Endothelial cell of umbilical vein (primary cell): ENCODE measurements around the gene MAGEB17. TPM values are rescaled to one million over a fixed set of nuclear protein-coding genes. Genes with fewer than 3 reads are reported as not detected.

Experiments
- BruUV-seq: library from RNA; stranded (reverse); fragments of 400-500 nt; replicated peaks from 2 replicates; lab custom pipeline; 2021; lab: Mats Ljungman, UMichigan
- CTCF ChIA-PET: fragments of 300-600, 350-600 bp; sonication (Branson Sonifier 250); formaldehyde crosslinking; loops from one replicate; lab custom pipeline; 2021; ENCODE audit warnings: antibody characterized with exemption, inconsistent platforms; lab: Charles Lee
- POLR2A ChIA-PET: fragments of 300-600, 350-600 bp; sonication (Branson Sonifier 250); formaldehyde crosslinking; loops from one replicate; lab custom pipeline; 2021; ENCODE audit warnings: antibody characterized with exemption, inconsistent platforms; lab: Charles Lee
- DNase-seq: peaks from one replicate; pipeline ENCODE4 v3.0.0-alpha.2; 2011; ENCODE audit warnings: low read depth, low spot score
- FAIRE-seq: peaks from 2 replicates; lab custom pipeline; 2011; peaks lifted over from hg19 to GRCh38; lab: Jason Lieb, UNC
- H2AFZ ChIP-seq: 2 replicates; pipeline ENCODE4 v1.6.0; 2012; ENCODE audit warnings: low read depth, low read length, control low read depth, inconsistent platforms
- H3K27ac ChIP-seq: 2 replicates; pipeline ENCODE4 v1.5.1; 2011; ENCODE audit warnings: low read depth, mild to moderate bottlenecking, control low read depth, low read length, moderate library complexity; ENCODE audit not compliant: insufficient read depth
- H3K27me3 ChIP-seq, 2 experiments: 2 replicates each; pipeline versions ENCODE4 v1.6.0 to v1.6.1; 2011; ENCODE audit warnings: low read length in 2 of 2, mixed read lengths in 1 of 2; ENCODE audit not compliant: control insufficient read depth in 2 of 2, insufficient read depth in 2 of 2
- H3K36me3 ChIP-seq, 2 experiments: 2 replicates in 1 of 2; 3 replicates in 1 of 2; pipeline ENCODE4 v1.5.1; 2011; ENCODE audit warnings: low read length in 2 of 2, mild to moderate bottlenecking in 1 of 2, moderate library complexity in 1 of 2; ENCODE audit not compliant: control insufficient read depth in 2 of 2, insufficient read depth in 2 of 2; ENCODE audit errors: extremely low read depth in 1 of 2
- H3K4me1 ChIP-seq: 3 replicates; pipeline ENCODE4 v1.5.1; 2011; ENCODE audit warnings: mild to moderate bottlenecking, low read length; ENCODE audit not compliant: control insufficient read depth, insufficient read depth; ENCODE audit errors: extremely low read depth
- H3K4me2 ChIP-seq: 2 replicates; pipeline ENCODE4 v1.6.1; 2011; ENCODE audit warnings: low read length, control low read depth, mixed read lengths; ENCODE audit not compliant: insufficient read depth
- H3K4me3 ChIP-seq, 3 experiments: fragments of 200-600 bp in 1 of 3; sonication (generic), shearing (Covaris generic) in 1 of 3; replicated peaks in 1 of 3; 2 replicates each; pipeline ENCODE4 v1.5.1; 2011 to 2016; ENCODE audit warnings: control low read depth in 3 of 3, low read length in 3 of 3, mild to moderate bottlenecking in 2 of 3, inconsistent platforms in 1 of 3, low read depth in 1 of 3, moderate library complexity in 1 of 3; ENCODE audit not compliant: insufficient read depth in 1 of 3
- H3K79me2 ChIP-seq: 2 replicates; pipeline ENCODE4 v1.6.0; 2012; ENCODE audit warnings: low read length, inconsistent platforms; ENCODE audit not compliant: control insufficient read depth, insufficient read depth
- H3K9ac ChIP-seq: replicated peaks from 2 replicates; pipeline ENCODE3; 2011; ENCODE audit warnings: low read length, control low read depth; ENCODE audit not compliant: insufficient read depth; ENCODE audit errors: extremely low read depth
- H3K9me1 ChIP-seq: replicated peaks from 3 replicates; pipeline ENCODE4 v1.6.0; 2011; ENCODE audit warnings: mild to moderate bottlenecking, low read length; ENCODE audit not compliant: control insufficient read depth, insufficient read depth; ENCODE audit errors: extremely low read depth
- H3K9me3 ChIP-seq: replicated peaks from 2 replicates; pipeline ENCODE4 v1.5.1; 2012; ENCODE audit warnings: low read length, inconsistent platforms; ENCODE audit not compliant: control insufficient read depth, insufficient read depth
- H4K20me1 ChIP-seq: replicated peaks from 2 replicates; pipeline ENCODE3; 2011; ENCODE audit warnings: mild to moderate bottlenecking, low read length; ENCODE audit not compliant: control insufficient read depth, insufficient read depth; ENCODE audit errors: extremely low read depth
- EZH2 ChIP-seq: IDR thresholded peaks from 2 replicates; pipeline ENCODE4 v1.6.1; 2012; ENCODE audit warnings: borderline replicate concordance, low read depth, mild to moderate bottlenecking, moderate library complexity, low read length, inconsistent platforms; ENCODE audit not compliant: severe bottlenecking
- FOS ChIP-seq: IDR thresholded peaks from 2 replicates; pipeline ENCODE4 v1.6.1; 2011; ENCODE audit warnings: mild to moderate bottlenecking, low read length, moderate library complexity, borderline replicate concordance; ENCODE audit not compliant: insufficient read depth
- GATA2 ChIP-seq: IDR thresholded peaks from 2 replicates; pipeline ENCODE4 v1.7.0; 2011; ENCODE audit warnings: low read depth, mild to moderate bottlenecking, moderate library complexity, mixed read lengths, low read length; ENCODE audit not compliant: insufficient read length, insufficient read depth
- JUN ChIP-seq: IDR thresholded peaks from 2 replicates; pipeline ENCODE4 v1.6.1; 2011; ENCODE audit warnings: borderline replicate concordance, low read depth; ENCODE audit not compliant: insufficient read length, insufficient read depth
- MYC ChIP-seq: IDR thresholded peaks from one replicate; pipeline ENCODE4 v1.6.1; 2011; ENCODE audit warnings: mild to moderate bottlenecking, low read depth, low read length
- POLR2A ChIP-seq: IDR thresholded peaks from 2 replicates; pipeline ENCODE4 v1.6.1; 2012; ENCODE audit warnings: low read depth, mild to moderate bottlenecking, control low read depth, low read length
- POLR2AphosphoS5 ChIP-seq: IDR thresholded peaks from 2 replicates; pipeline ENCODE4 v1.6.1; 2012; ENCODE audit warnings: low read depth, mild to moderate bottlenecking, control low read depth, low read length, moderate library complexity; ENCODE audit not compliant: insufficient read depth
- dilution Hi-C: fragments of 300-500 bp; cut with MboI; formaldehyde crosslinking; loops from one replicate; pipeline ENCODE4 v1.15.0; 2019; ENCODE audit warnings: low sequenced_read_pairs; ENCODE audit not compliant: extremely low pct_ligation_motif_present
- intact Hi-C: fragments of 100-400 bp; cut with micrococcal nuclease; formaldehyde crosslinking; loops from one replicate; pipeline ENCODE4 v1.10.0; 2022
- polyA plus RNA-seq, 4 experiments: library from polyadenylated mRNA; depleted of rRNA in 3 of 4; stranded (reverse) in 3 of 4; unstranded in 1 of 4; fragments of >200 nt; gene quantifications; 2 replicates each; pipeline versions ENCODE4 v1.2.1 to v1.2.3, GENCODE V29; 2011 to 2012; ENCODE audit warnings: missing spikeins in 1 of 4
- total RNA-seq: library from RNA; stranded (reverse); gene quantifications from 2 replicates; pipeline ENCODE4 v1.2.3, GENCODE V29; 2021
- TF ChIP-seq, protein P1 (sequence below): IDR thresholded peaks from 2 replicates; pipeline ENCODE4 v1.6.1; 2011; ENCODE audit not compliant: insufficient read depth, insufficient read length
- TF ChIP-seq, protein P2 (sequence below), 2 donors: IDR thresholded peaks; 1 replicate in 1 of 2; 2 replicates in 1 of 2; pipeline ENCODE4 v1.5.1; 2011; ENCODE audit warnings: low read length in 2 of 2, mild to moderate bottlenecking in 2 of 2, moderate library complexity in 2 of 2, control low read depth in 1 of 2, inconsistent platforms in 1 of 2, low read depth in 1 of 2; ENCODE audit not compliant: insufficient read depth in 1 of 2; ENCODE audit errors: extremely low read depth in 1 of 2

The MAGEB17 gene
- total and polyA plus RNA-seq, 2 donors (not counting 3 experiments of a cell fraction or from before 2014, with no cell fraction given), result not detected

DNA sequence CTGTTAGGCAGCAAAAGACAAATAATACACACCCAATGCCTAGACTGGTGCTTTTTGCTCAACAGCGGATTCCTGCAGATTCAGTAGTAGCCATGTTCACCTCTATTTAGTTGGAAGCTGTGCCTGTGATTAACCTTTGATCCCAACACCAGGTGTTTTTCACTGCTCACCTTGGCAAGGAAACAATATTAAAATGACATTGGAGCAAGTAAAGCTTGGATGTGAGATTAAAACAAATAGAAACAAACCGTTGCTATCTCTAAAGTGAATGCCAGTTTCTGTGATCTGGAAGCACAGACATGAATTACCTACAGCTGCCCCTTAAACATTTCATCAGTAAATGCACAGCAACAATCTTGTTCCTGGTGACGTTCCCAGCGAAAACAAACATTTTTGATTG, 35.7 kb downstream of the MAGEB17 start:
- Histone ChIP-seq H3K4me2 (no peak overlapping the region), H3K9ac (no peak overlapping the region), H3K9me3 (no peaks in the 10 kb centered on the region), H3K27ac (no peak overlapping the region), H3K4me1 (no peaks in the 10 kb centered on the region), H3K27me3 (peaks cover 0 to 5% of the 10 kb centered on the region in 2 experiments), H3K4me3 (no peak overlapping the region), H4K20me1 (no peaks in the 10 kb centered on the region), H3K36me3 (no peaks in the 10 kb centered on the region), H3K9me1 (no peaks in the 10 kb centered on the region), H2AFZ (no peak overlapping the region), H3K79me2 (no peaks in the 10 kb centered on the region)
- no TSS peak for BruUV-seq
- FAIRE-seq (no peak), DNase-seq (no peak)
- dilution Hi-C loops (no loop called here), intact Hi-C loops (no loop called here)
- ChIA-PET CTCF (no interaction called here), POLR2A (no interaction called here)
- no peak for TF ChIP-seq FOS
- TF ChIP-seq POLR2A, result no peak
- TF ChIP-seq, protein P1, sequence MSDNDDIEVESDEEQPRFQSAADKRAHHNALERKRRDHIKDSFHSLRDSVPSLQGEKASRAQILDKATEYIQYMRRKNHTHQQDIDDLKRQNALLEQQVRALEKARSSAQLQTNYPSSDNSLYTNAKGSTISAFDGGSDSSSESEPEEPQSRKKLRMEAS, result no peak
- no peak for TF ChIP-seq EZH2
- TF ChIP-seq MYC, result no peak
- TF ChIP-seq POLR2AphosphoS5, result no peak
- TF ChIP-seq GATA2, result no peak
- TF ChIP-seq JUN, result no peak
- TF ChIP-seq, protein P2, sequence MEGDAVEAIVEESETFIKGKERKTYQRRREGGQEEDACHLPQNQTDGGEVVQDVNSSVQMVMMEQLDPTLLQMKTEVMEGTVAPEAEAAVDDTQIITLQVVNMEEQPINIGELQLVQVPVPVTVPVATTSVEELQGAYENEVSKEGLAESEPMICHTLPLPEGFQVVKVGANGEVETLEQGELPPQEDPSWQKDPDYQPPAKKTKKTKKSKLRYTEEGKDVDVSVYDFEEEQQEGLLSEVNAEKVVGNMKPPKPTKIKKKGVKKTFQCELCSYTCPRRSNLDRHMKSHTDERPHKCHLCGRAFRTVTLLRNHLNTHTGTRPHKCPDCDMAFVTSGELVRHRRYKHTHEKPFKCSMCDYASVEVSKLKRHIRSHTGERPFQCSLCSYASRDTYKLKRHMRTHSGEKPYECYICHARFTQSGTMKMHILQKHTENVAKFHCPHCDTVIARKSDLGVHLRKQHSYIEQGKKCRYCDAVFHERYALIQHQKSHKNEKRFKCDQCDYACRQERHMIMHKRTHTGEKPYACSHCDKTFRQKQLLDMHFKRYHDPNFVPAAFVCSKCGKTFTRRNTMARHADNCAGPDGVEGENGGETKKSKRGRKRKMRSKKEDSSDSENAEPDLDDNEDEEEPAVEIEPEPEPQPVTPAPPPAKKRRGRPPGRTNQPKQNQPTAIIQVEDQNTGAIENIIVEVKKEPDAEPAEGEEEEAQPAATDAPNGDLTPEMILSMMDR (IDR thresholded peaks at IDR 0.05; ENCODE audit: extremely low read depth in 1 of 2, insufficient read depth in 1 of 2, low read depth in 1 of 2, low read length in 2 of 2), result no peak
